HuH-7.5 (cell line): Measurements from ENCODE around the gene NELFB.
A peak's percentile ranks its signal among the peaks of the same experiment; 100 is the strongest.

ENCODE experiments used
- DNase-seq: peaks from one replicate; pipeline ENCODE4 v3.0.0; 2011; ENCODE audit warnings: low spot score

Gene NELFB

DNA sequence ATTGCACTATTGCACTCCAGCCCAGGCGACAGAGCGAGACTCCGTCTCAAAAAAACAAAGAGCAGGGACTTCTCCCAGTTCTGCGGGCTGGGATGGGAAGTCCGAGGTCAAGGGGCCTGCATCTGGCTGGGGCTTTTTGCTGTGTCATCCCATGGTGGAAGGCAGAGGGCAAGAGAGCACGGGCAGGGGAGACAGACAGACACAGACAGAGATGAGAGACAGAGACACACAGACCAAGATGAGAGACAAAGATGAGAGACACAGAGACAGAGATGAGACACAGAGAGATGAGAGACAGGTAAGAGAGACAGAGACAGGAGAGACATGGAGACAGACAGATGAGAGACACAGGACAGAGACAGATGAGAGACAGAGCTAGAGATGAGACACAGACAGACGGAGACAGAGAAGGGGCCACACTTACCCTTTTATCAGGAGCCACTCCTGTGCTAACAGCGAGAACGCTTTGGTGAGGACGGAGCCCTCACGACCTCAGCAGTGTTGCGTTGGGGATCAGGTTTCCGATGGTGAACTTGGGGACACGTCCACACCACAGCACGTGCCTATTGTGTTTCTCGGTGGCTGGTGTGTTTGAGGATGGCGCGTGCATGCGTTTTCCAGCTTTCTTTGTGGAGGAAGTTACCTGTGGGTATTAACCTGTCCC is 13.5 kb downstream of the NELFB start:
- DNase-seq, result no peak

DNA sequence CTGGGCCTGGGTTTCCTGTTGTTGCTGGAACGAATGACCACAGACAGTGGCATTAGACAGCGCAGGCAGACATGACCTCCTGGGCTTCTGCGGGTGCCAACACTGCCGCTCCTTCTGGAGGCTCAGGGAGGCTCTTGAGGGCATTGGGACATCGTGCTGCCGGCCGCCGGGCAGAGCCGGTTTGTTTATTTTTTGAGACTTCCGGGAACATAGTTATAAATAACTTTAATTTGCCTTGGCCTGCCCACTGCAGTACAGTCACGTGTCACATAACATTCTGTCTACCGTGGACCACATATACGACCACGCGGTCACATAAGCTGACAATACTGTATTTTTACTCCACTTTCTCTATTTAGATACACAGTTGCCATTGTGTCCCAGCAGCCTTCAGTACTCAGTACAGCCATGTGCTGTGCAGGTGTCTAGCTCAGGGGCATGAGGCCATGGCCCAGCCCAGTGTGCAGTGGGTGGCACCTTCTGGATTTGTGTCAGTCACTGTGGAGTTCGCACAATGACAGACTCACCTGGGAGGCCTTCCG is 14.2 kb downstream of the NELFB start:
- no peak for DNase-seq

DNA sequence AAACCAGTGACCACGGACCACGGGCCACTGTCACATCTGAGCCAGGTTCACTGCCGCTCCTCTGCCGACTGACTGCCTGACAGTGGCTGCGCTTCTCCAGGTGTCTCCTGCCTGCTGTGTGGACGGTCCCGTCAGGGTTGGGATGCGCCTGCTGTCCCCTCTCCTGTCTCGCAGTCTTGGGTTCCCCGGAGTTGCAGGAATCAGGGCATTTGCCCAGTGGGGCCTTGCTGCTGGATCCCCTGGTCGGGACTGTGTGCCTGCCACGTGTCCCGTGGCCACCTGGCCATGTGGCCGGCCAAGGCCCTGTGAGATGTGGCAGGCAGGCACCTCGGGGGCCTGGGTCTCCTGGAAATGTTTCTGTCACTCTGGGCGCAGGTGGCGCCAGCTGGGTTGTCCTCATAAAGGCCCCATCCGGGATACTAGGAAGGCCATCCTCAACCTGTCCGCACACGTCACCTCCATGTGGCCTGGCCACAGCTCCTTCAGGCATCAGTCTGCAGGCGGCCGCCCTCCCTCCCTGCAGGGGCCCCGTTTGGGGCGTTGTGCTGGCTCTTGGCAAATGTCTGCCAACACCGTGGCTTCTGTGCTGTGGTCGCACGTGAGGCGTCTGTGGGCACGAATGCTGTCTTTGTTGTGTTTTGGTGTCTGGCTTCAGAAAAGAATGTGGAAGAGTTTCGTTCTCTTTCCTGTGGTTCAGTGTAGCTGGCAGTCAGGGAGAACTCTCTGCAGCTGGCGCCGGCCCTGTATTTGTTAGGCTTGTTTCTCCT is 16.0 kb downstream of the NELFB start:
- no peak for DNase-seq

DNA sequence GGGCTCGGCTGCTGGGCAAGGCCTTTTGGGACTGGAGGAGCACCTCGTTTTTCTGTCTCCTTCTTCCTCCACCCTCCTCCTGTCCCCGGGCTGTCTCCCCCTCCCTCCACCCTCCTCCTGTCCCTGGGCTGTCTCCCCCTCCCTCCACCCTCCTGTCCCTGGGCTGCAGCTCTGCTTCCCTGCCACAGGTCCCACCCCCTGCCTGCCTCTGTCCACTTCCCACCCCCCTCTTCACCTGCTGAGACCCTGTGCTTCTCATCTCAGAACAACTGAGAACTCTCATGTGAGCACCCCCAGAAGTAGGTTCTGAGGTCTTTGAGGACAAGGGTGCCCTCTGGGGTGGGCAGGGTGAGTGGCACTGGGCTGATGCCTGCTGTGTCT is 16.6 kb downstream of the NELFB start:
- DNase-seq, result no peak

DNA sequence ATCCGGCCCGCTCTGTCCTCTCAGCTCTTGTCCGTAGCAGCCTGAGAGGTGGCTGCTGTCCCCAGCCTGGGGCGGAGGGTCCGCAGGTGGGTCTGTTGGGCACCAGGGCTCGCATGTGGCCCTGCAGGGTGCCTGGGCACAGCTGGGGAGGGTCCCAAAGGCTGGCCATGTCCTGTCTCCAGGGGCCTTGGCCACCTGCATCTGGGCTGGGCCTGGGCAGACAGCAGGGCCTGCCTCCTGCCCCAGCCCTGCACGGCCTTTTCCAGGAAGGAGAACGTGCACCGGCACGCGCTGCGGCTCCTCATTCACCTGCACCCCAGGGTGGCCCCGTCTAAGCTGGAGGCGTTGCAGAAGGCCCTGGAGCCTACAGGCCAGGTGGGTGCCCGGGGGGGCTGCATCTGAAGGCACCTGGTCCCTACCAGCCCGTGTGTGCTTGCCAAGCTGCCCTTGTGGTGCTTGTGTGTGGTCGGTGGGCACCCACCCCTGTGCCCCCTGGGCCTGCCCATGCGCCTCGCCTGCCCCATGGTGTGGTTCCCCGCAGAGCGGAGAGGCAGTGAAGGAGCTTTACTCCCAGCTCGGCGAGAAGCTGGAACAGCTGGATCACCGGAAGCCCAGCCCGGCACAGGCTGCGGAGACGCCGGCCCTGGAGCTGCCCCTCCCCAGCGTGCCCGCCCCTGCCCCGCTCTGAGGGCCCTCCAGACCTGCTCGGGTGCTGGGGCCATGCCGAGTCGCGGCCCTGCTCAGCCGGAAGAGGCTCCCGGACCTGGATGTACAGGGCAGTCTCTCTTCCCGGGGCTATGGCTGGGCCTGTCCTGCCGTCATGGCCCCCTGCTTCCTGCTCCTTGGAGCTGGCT is 17.3 kb downstream of the NELFB start:
- DNase-seq, result no peak

DNA sequence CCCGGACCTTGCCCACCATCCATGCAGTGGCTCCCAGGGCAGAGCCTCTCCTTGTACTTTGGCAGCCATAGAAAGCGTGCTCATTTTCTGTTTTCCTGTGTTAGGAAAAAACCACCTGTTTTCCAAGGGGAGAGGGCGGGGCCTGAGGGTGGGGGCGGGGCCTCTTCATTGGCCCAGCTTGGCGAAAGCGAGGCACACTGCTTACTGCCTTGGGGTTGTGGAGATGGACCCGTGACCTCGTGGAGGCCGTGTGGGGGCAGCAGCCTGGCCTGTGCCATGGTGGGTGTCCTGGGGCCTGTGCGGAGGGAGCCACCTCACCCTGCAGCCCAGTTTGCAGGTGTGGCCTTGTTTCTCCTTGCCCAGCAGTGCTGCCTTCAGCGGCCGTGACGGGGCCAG is 18.0 kb downstream of the NELFB start:
- no peak for DNase-seq

DNA sequence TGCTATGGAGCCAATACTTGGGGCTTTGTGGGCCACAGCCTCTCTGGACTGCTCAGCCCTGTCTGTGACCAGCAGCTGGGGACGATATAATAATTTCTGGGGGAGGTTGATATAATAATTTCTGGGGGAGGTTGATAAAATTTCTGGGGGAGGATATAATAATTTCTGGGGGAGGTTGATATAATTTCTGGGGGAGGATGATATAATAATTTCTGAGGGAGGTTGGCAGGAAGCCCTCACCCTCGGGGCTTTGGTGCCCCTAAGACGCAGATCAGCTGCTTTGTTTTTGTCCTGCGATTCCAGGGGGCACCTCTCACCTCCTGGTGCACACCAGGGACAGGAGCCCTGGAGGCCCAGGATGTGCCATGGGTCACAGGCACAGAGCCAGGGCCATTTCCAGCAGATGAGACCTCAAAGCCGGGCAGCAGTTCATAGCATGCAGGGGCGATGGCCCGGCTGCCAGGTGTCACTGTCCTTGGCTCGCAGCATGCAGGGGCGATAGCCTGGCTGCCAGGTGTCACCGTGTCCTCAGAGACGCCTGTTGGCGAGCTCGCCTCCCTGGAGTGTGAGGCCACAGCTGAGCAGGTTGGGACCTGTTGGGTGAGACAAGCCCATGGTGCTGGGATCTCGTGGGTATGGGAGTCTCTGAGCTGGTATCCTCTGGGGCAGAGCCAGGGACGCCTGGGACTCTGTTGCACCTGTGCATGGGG is 18.6 kb downstream of the NELFB start:
- DNase-seq, result no peak

DNA sequence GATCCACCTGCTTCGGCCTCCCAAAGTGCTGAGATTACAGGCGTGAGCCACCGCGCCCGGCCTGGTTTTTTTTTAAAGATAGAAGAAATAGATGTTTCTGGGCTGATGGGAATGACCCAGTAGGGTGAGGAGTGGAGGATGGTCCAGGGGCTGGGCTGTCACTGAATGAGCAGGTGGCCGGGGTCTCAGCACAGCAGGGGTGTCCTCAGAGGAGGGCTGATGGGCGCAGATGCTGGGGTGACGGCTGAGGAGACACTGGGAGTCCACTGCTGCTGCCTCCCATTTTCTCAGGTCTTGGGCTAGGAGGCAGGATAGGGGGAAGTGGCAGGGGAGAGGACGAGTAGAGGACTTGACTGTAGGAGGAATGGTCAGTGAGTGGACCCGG is 20.1 kb downstream of the NELFB start:
- no peak for DNase-seq

DNA sequence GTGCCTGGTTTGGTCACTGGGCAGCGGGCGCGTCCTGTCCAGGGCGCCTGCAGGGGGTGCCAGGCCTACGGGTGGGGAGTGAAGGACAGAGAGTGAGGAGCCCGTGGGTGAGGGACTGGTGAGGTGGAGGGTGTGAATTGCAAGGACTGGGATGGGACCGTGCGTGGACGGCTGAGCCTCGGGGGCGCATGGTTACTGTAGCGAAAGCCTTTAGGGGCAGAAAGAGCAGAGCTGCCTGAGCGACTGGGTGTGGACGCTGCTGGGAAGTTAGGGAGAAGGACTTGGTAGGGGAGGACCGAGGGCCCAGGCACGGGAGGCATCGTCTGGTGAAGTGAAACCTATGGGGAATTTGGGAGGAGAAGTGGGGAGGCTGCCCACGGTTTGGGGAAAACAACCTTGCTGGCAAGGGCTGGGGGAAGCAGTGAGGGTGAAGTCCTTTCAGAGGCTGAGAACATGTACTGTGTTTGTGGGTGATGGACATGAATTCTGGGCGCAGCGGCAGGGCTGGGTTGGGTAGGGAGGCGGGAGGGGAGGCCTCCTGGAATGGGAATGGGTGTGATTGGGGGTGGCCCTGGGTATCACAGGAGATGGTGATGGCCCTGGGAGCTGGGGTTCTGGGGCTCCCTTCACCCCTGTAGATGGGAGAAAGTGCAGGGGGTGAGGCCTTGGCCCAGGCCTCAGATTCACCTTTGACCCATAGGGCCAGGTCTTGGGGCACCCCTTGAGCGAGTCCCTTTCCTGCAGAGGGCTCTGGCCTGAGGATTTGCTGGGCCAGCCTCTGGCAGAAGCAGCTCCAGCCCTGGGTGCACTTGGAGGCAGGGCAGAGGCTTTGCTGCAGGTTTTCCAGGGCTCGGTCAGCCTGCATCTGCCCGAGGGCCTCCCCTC is 20.7 kb downstream of the NELFB start:
- DNase-seq, result no peak

DNA sequence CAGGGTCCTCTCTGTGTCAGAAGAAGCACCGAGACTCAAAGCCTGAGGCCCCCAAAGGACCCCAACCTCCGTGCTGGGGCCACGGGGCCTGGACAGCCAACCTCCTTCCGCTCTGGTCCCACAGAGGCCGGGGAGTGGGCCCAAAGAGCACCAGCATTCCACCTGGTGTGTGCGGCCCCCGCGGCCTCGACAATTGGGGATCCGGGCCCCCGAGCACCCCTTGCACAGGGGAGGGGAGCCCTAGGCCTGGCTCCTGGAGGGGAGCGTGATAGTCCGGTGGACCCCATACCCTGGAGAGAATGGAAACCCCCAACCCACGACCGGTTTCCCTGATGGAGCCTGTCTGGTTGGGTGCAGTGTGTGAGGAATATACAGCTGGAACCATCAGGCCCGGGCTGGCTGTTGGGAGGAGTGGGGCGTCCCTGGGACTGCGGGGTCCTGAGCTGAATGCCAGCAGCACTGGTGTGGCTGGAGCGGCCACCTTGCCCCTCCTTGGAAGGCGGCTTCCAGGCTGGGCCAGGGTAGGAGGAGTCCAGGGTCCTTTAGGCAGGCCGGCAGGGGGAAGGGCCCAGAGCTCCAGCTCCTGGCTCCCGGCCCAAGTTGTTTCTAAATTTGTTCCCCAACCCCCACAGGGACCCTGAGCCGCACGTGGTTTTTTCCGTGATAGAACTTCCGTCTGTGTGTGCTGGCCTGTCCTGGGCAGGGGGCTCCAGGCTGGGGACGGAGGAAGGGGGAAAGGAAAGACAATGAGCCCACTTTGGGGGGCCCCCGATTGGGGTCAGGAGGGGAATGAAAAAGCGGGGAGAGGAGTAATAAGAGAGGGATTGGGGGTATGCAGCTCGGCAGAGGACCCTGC is 21.6 kb downstream of the NELFB start:
- peak; percentile 68 for DNase-seq

DNA sequence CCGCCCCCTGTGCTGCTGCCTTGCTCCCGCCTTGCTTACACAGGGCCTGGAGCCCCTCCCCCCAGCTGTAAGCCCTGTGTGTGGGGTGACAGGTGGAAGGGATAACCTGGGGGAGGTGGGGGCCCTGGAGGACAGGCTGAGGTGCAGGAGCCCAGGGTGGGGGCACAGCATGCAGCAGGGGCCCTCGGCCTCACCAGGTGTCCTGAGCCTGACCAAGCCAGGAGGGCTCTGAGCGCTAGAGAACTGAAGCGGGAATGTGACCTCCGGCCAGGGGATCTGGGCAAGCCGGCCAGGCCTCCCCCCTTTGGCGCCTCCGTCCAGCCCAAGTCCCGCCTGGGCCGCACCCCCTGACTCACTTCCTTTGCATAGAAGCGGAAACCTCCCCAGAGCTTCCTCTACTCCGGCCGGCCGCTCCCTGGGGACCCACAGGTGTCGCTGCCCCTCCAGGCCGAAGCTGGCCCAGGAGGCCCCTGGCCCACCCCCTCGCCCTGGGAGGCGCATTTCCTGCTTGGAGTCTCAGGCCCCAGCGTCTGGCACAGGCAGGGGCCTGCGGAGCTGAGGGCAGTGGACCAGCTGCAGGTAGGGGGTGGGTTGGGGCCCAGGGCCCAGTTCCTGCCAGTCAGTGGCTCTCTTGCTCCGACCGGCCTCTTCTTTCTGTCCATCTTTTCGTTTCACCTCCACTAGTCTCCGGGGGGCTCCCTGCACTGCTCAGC is 22.4 kb downstream of the NELFB start, which contains the start of gene TOR4A:
Gene TOR4A (plus strand): TSS at position 398 of the 713 bp plus-strand sequence. CDS start 964 bp downstream, outside the sequence.
- peak; percentile 93 for DNase-seq

DNA sequence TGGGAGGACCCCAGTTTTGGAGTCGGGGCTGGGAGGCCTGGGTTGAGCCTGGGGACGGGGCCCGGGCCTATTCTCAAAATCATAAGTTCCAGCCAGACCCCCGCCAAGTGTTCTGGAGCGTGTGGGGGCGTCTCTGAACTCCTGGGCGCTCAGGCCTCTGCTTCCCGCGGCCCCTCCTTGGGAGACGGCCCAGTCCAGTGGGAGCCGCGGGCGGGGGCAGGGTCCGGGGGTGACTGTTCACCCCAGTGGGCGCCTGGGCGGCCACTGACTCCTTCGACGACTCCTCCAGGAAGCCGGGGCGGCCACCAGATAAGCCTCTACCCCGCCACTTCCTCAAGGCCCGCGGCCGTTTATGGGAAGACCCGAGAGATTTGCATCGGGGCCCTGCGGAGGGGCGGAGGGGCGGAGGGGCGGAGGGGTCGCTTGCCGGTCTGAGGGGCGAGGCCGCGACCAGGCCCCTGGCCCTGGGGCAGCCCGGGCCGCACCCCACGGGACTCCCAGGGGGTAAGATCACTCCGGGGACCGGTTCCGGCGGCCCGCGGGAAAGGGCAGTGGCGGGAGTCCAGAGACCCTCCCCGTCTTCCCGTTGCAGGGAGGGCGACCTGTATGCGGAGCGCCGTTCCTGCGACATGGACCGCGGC is 23.1 kb downstream of the NELFB start:
- DNase-seq, result no peak

DNA sequence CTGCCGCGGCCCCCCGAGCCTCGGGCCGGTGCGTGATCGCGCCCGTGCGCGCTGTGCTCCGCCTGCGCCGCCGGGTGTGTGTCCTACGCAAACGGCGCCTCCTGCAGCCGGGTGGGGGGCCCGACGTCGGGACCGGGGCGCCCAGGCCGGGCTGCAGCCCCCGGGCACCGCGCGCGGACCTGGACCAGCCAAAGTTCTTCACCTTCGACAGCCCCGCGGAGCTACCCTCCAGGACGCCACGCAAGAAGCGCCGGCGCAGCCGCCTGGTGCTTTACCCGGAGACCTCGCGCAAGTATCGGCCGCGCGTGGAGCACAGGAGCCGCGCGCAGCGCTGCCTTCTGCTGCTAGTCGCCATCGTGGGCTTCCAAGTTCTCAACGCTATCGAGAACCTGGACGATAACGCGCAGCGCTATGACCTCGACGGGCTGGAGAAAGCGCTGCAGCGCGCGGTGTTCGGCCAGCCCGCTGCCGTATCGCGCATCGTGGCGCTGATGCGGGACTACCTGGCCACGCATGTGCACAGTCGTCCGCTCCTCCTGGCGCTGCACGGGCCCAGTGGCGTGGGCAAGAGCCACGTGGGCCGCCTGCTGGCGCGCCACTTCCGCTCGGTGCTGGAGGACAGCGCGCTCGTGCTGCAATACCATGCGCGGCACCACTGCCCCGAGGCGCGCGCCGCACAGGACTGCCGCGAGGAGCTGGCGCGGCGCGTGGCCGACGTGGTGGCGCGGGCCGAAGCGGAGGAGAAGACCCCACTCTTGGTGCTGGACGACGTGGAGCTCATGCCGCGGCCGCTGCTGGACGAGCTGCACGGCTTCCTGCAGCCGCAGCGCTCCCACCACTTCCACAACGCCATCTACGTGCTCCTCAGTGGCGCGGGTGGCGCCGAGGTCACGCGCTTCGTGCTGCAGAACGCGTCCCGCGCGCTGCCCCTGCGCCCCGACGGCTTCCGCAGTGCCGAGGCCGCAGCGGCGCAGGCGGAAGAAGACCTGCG is 23.9 kb downstream of the NELFB start:
- no peak for DNase-seq

DNA sequence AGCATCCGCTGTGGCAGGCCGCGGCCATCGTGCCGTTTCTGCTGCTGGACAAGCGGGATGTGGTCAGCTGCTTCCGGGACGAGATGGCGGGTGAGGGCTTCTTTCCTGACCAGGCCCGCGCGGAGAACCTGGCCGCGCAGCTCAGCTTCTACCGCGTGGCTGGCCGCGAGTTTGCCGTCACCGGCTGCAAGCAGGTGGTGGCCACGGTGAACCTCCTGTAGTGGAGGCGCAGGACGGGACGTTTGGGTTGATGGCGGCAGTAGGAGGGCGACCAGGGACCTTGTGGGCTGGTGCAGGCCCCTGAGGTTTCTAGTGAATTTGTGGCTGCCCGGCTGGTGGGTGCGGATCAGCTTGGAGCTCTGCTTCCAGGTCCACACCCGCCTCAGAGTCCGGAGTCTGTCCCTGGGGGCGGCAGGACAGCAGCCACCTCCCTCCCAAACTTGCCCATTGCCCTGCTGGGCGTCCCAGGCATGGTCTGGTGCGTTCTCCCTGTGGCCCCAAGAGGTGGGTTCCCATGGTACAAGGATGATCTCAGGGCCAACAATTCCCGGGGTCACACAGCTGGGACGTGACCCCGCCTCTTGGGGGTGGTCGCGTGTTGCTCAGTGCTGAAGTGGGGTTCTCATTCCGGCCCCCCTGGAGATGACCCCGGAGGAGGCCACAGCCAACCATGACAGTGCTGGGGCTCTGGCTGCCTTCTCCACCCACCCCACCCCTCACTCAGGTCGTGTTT is 24.8 kb downstream of the NELFB start:
- DNase-seq, result no peak

DNA sequence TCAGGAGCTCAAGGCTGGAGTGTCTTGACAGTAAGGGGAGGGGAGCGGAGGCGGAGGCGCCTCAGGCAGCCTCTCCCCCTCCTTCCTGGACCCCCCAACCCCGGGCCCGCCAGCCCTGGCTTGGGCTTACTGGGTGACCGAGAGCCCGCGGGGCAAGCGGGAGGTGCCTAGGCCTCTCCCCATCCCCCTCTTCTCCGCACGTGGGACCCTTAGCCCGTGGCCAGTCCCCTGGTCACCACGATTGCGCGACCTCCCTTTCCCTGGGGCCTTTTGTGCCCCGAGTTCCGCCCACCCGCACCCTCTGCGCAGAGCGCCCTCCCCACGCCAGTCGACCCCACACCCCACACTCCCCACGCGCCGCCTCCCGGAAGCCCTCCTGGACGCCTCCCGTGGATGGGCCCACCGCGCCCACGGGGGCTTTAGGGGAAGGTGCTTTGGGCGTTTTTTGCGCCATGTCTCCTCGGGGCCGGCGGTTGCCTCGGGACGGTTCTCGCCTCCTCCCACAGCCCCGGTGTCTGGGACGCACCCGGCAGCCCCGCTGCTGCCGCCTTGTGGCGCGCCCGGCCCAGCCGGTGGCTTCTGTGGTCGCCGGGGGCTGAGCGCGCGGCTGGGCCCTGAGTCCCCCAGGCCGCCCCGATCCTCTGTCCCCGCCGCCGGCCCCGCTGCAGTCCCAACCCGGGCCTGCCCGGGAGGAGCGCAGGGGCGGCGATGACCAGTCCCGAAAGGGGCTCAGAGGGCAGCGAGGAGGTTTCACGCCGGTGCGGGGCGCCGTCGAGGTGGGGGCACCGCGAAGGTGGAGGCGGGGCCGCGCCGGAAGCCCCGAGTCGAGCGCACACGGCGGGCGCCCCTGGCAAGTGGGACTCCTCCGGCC is 25.6 kb downstream of the NELFB start:
- DNase-seq, result no peak
